ENCODE data around the gene CORO6. TPM values are rescaled to one million over a fixed set of nuclear protein-coding genes. Genes with fewer than 3 reads are reported as not detected.
A peak's percentile ranks its signal among the peaks of the same experiment; 100 is the strongest.

CORO6 gene
- total RNA-seq, 3 donors from 2014 or later, result 6.6 to 21.3 (median 16.8) TPM

DNA sequence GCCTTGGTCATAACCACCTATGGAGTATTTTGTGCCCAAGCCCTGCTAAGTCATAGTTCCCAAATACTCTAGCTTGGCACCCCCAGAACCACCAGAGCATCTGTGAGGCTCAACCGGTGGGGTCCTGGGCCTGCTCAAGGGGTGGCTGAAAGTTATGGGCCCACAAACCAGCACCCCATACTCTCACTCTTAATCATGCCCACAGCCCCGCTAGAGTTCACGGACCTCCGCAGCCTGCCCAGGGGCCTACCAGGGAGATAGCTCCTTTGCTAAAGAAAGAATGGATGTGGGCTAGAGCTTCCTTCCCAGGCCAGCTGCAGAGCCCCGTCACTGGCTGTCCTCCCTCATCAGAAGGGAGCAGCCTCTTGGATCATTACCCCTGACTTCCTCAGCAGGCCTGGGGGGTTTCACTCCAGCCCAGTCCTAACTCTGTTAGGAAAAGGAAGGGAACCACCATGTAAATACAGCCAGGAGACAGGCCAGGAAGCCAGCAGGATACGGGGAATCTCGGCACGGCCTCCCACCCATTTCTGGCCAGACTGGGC lies 34.6 kb downstream of the CORO6 start:
- H3K27me3 ChIP-seq, result no peaks in the 10 kb centered on the region
- intact Hi-C loops (cut with DNase I; ENCODE audit: low total_unique reads), result no loop called here
- H3K4me3 ChIP-seq, result peak overlapping the region; percentile 68 to 94 (median 78)
- no peak for DNase-seq (ENCODE audit: low spot score in 2 of 2)
- H3K36me3 ChIP-seq, result no peaks in the 10 kb centered on the region
- peaks cover 7 to 36% of the 10 kb centered on the region in 2 donors for H3K4me1 ChIP-seq
- H3K9me3 ChIP-seq, result no peaks in the 10 kb centered on the region
- no peak for TF ChIP-seq POLR2AphosphoS5 (IDR thresholded peaks at IDR 0.05)
- TF ChIP-seq POLR2A (IDR thresholded peaks at IDR 0.05), result no peak
- TF ChIP-seq, protein P1, sequence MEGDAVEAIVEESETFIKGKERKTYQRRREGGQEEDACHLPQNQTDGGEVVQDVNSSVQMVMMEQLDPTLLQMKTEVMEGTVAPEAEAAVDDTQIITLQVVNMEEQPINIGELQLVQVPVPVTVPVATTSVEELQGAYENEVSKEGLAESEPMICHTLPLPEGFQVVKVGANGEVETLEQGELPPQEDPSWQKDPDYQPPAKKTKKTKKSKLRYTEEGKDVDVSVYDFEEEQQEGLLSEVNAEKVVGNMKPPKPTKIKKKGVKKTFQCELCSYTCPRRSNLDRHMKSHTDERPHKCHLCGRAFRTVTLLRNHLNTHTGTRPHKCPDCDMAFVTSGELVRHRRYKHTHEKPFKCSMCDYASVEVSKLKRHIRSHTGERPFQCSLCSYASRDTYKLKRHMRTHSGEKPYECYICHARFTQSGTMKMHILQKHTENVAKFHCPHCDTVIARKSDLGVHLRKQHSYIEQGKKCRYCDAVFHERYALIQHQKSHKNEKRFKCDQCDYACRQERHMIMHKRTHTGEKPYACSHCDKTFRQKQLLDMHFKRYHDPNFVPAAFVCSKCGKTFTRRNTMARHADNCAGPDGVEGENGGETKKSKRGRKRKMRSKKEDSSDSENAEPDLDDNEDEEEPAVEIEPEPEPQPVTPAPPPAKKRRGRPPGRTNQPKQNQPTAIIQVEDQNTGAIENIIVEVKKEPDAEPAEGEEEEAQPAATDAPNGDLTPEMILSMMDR (IDR thresholded peaks at IDR 0.05), result no peak
- peak overlapping the region; percentile 56 to 78 for H3K27ac ChIP-seq

DNA sequence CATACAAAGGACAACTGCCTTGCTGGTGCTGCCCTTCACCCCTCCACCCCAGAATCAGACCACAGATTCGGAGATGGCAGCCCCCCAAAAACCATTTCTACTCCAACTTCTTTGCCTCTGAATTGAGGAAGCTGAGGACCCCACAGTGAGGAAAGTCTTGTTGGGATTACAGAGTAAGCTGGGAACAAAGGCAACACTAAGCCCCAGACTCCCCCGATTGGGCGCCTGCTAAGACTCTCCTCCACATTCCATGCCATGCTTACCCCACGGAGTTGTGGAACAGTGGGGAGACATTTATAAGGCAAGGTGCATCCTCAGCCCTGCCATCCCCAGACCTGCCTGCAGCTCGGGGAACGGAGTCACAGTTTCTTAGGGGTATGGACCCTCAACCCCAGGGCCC lies 35.1 kb downstream of the CORO6 start:
- peak overlapping the region; percentile 68 to 94 (median 78) for H3K4me3 ChIP-seq
- no peak for TF ChIP-seq POLR2AphosphoS5 (IDR thresholded peaks at IDR 0.05)
- TF ChIP-seq POLR2A (IDR thresholded peaks at IDR 0.05), result no peak
- TF ChIP-seq, protein P1 (IDR thresholded peaks at IDR 0.05), result no peak
- H3K27me3 ChIP-seq, result no peaks in the 10 kb centered on the region
- intact Hi-C loops (cut with DNase I; ENCODE audit: low total_unique reads), result no loop called here
- H3K36me3 ChIP-seq, result no peaks in the 10 kb centered on the region
- peak overlapping the region; percentile 56 to 78 for H3K27ac ChIP-seq
- DNase-seq (ENCODE audit: low spot score in 2 of 2), result no peak
- H3K9me3 ChIP-seq, result no peaks in the 10 kb centered on the region
- H3K4me1 ChIP-seq, result peaks cover 7 to 33% of the 10 kb centered on the region in 2 donors

DNA sequence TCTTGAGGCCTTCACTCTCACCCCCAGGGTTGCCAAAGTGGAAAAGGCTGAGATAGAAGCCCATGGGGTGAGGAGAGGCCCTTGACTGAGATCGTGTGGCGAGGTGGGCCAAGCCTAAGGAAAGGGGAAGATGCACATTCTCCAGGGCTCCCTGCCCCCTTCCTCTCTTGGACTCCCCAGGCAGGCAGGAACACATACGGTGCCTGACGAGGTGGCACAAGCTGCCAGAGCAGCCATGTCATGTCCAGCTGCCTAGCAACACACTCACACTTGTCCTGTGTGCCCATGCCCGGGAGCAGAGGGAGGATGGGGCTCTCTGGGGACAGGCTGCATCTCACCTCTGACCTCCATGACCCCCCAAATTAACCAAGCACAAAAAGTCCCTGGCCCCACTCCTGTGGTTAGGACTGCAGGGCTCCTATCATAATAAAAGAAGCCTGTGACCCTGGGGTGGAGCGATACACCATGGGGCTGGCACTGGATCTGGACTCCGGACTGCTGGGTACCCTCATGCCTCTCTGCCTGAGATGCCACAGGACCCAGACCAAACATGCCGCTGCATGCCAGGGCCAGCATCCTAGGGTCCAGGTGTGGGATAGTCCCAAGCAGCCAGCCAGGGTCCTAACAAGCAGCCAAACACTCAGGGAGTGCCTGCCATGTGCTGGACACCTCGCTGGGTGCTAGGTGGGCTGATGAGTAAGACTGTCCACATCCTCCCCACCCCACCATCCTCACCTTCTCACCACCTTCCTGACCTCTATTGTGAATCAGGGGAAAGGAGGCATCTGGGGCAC lies 35.8 kb downstream of the CORO6 start:
- Histone ChIP-seq H3K27me3 (no peaks in the 10 kb centered on the region), H3K4me1 (peaks cover 6 to 26% of the 10 kb centered on the region in 2 donors), H3K27ac (peak overlapping the region; percentile 21 to 78), H3K36me3 (no peaks in the 10 kb centered on the region), H3K9me3 (no peaks in the 10 kb centered on the region), H3K4me3 (peak overlapping the region in 2 of 3 donors; percentile 68 to 94)
- TF ChIP-seq POLR2AphosphoS5 (IDR thresholded peaks at IDR 0.05), result no peak
- TF ChIP-seq, protein P1 (IDR thresholded peaks at IDR 0.05), result no peak
- TF ChIP-seq POLR2A (IDR thresholded peaks at IDR 0.05), result no peak
- no peak for DNase-seq (ENCODE audit: low spot score in 2 of 2)
- intact Hi-C loops (cut with DNase I; ENCODE audit: low total_unique reads), result no loop called here

DNA sequence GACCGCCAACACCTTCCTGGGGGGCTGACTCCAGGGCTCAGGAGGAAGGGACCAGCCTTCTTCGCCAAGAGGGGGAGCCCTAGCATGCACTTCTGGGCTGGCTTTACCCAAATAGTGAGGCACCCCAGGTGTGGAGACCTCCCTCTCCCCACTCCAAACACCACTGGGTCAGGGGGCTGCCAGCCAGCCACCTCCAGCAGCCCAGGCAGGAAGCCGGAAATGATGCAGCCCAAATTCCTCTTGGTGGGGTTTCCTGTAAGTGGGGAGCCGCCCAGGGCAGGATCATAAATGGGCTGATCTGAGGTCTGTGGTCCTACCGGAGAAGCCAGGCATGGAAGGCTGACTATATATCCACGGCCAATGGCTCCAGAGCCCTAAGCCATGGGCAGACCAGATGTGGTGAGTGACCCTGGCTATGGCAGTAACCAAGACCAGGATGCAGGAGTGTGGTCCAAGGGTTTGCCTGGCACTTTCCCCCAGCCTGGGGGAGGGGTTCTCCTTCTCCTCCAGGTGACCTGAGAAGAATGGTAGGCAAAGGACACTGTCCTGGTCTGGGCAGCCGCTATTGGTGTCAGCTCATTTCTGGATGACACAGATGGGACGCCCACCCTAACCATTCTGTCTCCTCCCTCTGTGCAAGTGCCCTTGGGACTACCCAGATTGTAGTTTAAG lies 37.5 kb downstream of the CORO6 start:
- peak in 1 of 3 donors; percentile 18 for TF ChIP-seq POLR2AphosphoS5 (IDR thresholded peaks at IDR 0.05)
- TF ChIP-seq POLR2A (IDR thresholded peaks at IDR 0.05), result no peak
- peak overlapping the region; percentile 4 to 84 for H3K27ac ChIP-seq
- peak overlapping the region; percentile 18 to 53 (median 23) for H3K4me3 ChIP-seq
- intact Hi-C loops (cut with DNase I; ENCODE audit: low total_unique reads), result no loop called here
- no peaks in the 10 kb centered on the region for H3K27me3 ChIP-seq
- no peaks in the 10 kb centered on the region for H3K9me3 ChIP-seq
- H3K36me3 ChIP-seq, result no peaks in the 10 kb centered on the region
- H3K4me1 ChIP-seq, result peaks cover 0 to 12% of the 10 kb centered on the region in 2 donors
- DNase-seq (ENCODE audit: low spot score in 2 of 2), result no peak

DNA sequence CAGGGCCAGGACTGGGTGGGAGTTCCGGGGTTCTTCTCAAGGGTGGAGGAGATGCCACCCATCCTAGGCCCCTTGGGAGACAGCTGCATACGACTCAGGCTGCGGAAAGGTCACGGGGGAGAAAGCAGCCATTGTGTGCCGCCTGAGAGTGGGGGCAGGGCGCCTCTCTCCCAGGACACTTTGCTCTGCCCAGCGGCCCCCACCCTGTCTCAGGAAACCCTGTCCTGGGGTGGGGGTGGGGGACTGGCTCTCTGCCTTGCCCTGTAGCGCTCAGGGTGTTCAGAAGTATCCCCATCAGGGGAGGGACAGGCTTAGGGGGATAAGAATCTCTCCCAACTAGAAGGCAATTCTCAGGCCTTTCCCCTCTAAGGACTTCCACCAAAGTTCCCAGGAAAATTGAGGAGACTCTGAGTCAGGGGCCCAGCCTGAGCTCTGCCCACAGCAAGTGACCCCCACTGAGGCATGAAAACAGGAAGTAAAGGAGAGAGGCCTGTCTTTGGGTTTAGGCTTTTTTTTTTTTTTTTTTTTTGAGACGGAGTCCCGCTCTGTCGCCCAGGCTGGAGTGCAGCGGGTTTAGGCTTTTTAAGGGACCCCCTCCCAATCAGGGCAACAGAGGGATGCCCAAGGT lies 38.1 kb downstream of the CORO6 start:
- Histone ChIP-seq H3K4me3 (peak overlapping the region in 2 of 3 donors; percentile 23 to 26), H3K27ac (peak overlapping the region; percentile 22 to 84), H3K36me3 (no peaks in the 10 kb centered on the region), H3K27me3 (no peaks in the 10 kb centered on the region), H3K9me3 (no peaks in the 10 kb centered on the region), H3K4me1 (peaks cover 0 to 8% of the 10 kb centered on the region in 2 donors)
- no peak for TF ChIP-seq POLR2A (IDR thresholded peaks at IDR 0.05)
- TF ChIP-seq, protein P1 (IDR thresholded peaks at IDR 0.05), result no peak
- DNase-seq (ENCODE audit: low spot score in 2 of 2), result no peak
- intact Hi-C loops (cut with DNase I; ENCODE audit: low total_unique reads), result no loop called here

All from breast epithelium (tissue), 4 donors.